NCI-H345 treated with DMSO at 0.1 percent for 48 hours (cell line): ENCODE results near the gene SEC61A1.

Experiments
- DNase-seq: peaks from one replicate; lab custom pipeline; 2025; ENCODE audit not compliant: unreplicated experiment; lab: John Stamatoyannopoulos, UW

Gene SEC61A1

DNA sequence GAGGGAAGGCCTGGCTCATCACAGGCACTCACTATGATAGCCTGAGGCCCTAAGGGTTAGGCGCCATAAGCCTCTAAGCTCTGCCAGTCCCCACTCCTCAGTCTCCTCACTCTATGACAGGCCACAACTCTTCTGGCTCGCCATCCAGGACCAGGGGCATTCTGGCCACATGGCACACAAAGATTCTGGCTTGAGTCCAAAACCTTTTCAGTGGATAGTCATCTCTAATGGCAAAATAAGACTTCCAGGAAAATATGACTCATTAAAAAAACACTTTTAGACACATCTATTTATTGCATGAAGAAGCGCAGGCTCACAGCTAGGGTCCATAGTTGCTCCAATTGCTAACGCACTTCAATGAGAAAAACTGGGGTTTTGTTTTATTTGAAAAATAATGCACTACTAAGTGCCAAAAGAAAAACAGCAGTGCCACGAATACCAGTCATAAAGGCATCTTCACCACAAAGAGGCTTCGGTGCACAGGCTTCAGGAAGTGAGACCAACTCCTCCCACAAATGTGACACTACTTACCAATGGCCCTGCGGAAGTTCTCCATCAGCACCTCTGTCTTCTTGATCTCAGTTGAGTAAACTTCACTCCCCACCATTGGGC lies 60.2 kb downstream of the SEC61A1 start:
- no peak for DNase-seq

DNA sequence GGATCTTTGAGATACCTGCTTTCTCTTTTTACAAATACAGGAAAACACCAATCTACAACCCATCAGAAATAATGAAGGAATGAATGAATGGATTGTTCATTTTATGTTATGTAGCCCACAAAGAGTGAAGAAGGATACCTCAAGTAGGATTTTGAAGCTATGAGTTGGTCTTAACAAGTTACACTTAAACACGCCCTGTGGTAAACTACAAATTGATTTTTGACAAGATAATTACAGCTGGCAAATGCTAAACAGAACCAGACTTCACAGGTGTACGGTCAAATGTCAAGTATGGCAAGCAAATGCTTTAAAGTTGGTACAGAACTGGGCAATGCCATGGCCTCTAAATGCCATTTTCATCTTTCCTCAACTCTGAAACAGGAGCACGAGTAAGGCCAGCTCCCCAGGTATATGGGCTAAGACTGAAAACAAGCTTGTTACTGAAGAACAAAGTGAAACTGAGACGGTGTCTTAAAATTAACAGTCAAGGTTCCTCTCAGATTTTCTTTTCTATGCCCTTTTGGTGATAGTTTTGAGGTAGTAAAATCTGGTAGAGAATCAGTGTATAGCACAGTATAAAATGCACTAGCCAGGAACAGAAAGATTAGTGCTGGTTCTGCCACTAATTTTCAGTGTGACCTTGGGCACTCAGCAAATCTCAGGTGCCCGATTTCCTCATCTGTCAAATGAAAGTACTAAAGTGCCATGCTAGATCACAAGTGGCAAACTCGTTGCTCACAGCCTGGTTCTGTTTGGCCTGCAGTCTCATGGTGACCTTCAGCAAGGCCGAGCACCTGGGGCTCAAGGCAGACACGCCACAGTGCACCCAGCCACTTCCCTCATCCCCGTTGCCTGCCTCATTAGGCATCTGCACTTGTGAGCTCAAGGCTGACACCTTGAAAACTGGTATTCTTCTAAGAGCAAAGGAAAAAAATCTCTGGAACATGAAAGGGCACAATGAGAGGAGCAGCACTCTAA lies 61.9 kb downstream of the SEC61A1 start:
- no peak for DNase-seq
